H1 (cell line): Measurements from ENCODE around the gene CACNA1E. TPM values are rescaled to one million over a fixed set of nuclear protein-coding genes. Genes with fewer than 3 reads are reported as not detected.

Source experiments
- CTCF ChIA-PET: fragments of 300-600 bp; sonication (Branson Sonifier 250); formaldehyde crosslinking; loops from one replicate; lab custom pipeline; 2021; ENCODE audit not compliant: partially characterized antibody; lab: Charles Lee
- POLR2A ChIA-PET: fragments of 300-600 bp; sonication (Branson Sonifier 250); formaldehyde crosslinking; loops from one replicate; lab custom pipeline; 2021; ENCODE audit warnings: inconsistent platforms; ENCODE audit not compliant: partially characterized antibody; lab: Charles Lee
- DNase-seq, 2 experiments: peaks; one replicate each; pipeline versions ENCODE4 v3.0.0 to v3.0.0-alpha.2; 2010 to 2022; ENCODE audit warnings: low spot score in 2 of 2, low read depth in 1 of 2, mixed read lengths in 1 of 2
- FAIRE-seq: peaks from 2 replicates; lab custom pipeline; 2011; peaks lifted over from hg19 to GRCh38; lab: Jason Lieb, UNC
- H2AFZ ChIP-seq: 2 replicates; pipeline ENCODE4 v1.8.1; 2012; ENCODE audit warnings: low read length, inconsistent platforms
- H2AK5ac ChIP-seq: 2 replicates; pipeline ENCODE4 v1.6.1; 2013; ENCODE audit warnings: low read depth, low read length
- H2BK120ac ChIP-seq: replicated peaks from 2 replicates; pipeline ENCODE3; 2013; ENCODE audit warnings: low read depth, low read length, inconsistent platforms
- H2BK12ac ChIP-seq: 2 replicates; pipeline ENCODE4 v1.6.1; 2013; ENCODE audit warnings: low read depth, low read length
- H2BK15ac ChIP-seq: 2 replicates; pipeline ENCODE4 v1.6.1; 2013; ENCODE audit warnings: low read length
- H2BK20ac ChIP-seq: 2 replicates; pipeline ENCODE4 v1.6.1; 2013; ENCODE audit warnings: low read length
- H2BK5ac ChIP-seq: 2 replicates; pipeline ENCODE4 v1.6.1; 2013; ENCODE audit warnings: low read depth, low read length
- H3K14ac ChIP-seq: 2 replicates; pipeline ENCODE4 v1.6.1; 2013; ENCODE audit warnings: inconsistent platforms; ENCODE audit not compliant: insufficient read length
- H3K18ac ChIP-seq: 2 replicates; pipeline ENCODE4 v1.6.1; 2013; ENCODE audit warnings: low read length; ENCODE audit errors: extremely low read depth
- H3K23ac ChIP-seq: 2 replicates; pipeline ENCODE4 v1.6.1; 2013; ENCODE audit warnings: inconsistent platforms; ENCODE audit not compliant: insufficient read length
- H3K23me2 ChIP-seq: 2 replicates; pipeline ENCODE4 v1.6.1; 2013; ENCODE audit warnings: low read depth, low read length
- H3K27ac ChIP-seq: 2 replicates; pipeline ENCODE4 v1.6.1; 2011; ENCODE audit warnings: low read depth, low read length, inconsistent platforms
- H3K27me3 ChIP-seq, 4 experiments: replicated peaks in 1 of 4; 1 replicate in 1 of 4; 2 replicates in 3 of 4; pipeline versions ENCODE4 v1.6.1 to v1.8.1; 2011 to 2013; ENCODE audit warnings: low read length in 3 of 4, mild to moderate bottlenecking in 3 of 4, inconsistent platforms in 2 of 4, mixed read lengths in 2 of 4, moderate library complexity in 1 of 4; ENCODE audit not compliant: control insufficient read depth in 3 of 4, insufficient read depth in 3 of 4; ENCODE audit errors: extremely low read depth in 1 of 4
- H3K36me3 ChIP-seq, 4 experiments: 2 replicates each; pipeline versions ENCODE4 v1.6.1 to v1.8.1; 2011 to 2013; ENCODE audit warnings: mild to moderate bottlenecking in 4 of 4, low read length in 3 of 4, moderate library complexity in 2 of 4, control low read depth in 1 of 4, inconsistent platforms in 1 of 4; ENCODE audit not compliant: insufficient read depth in 4 of 4, control insufficient read depth in 2 of 4
- H3K4ac ChIP-seq: replicated peaks from 2 replicates; pipeline ENCODE3; 2013; ENCODE audit warnings: low read length, low read depth, mixed read lengths, inconsistent platforms; ENCODE audit not compliant: insufficient read length
- H3K4me1 ChIP-seq, 4 experiments: replicated peaks in 1 of 4; 1 replicate in 1 of 4; 2 replicates in 3 of 4; pipeline versions ENCODE4 v1.6.1 to v1.8.1; 2011 to 2013; ENCODE audit warnings: low read length in 3 of 4, inconsistent platforms in 2 of 4, mixed read lengths in 1 of 4; ENCODE audit not compliant: insufficient read depth in 4 of 4, control insufficient read depth in 3 of 4
- H3K4me2 ChIP-seq, 2 experiments: 2 replicates each; pipeline versions ENCODE4 v1.6.1 to v1.8.1; 2011 to 2013; ENCODE audit warnings: low read depth in 2 of 2, low read length in 2 of 2, control low read depth in 1 of 2, inconsistent platforms in 1 of 2, mild to moderate bottlenecking in 1 of 2; ENCODE audit not compliant: insufficient read depth in 1 of 2
- H3K4me3 ChIP-seq, 4 experiments: fragments of 200-600, 300-600 bp in 1 of 4; sonication (generic), shearing (Covaris generic), sonication (Bioruptor Twin) in 1 of 4; 2 replicates each; pipeline versions ENCODE4 v1.5.1 to v1.8.1; 2011 to 2016; ENCODE audit warnings: low read length in 4 of 4, low read depth in 3 of 4, control low read depth in 2 of 4, inconsistent platforms in 2 of 4, mild to moderate bottlenecking in 2 of 4, mixed read lengths in 1 of 4, moderate library complexity in 1 of 4; ENCODE audit not compliant: insufficient read depth in 2 of 4; ENCODE audit errors: extremely low read depth in 1 of 4
- H3K56ac ChIP-seq: replicated peaks from 2 replicates; pipeline ENCODE3; 2013; ENCODE audit warnings: low read depth, mild to moderate bottlenecking, mixed read lengths, low read length, inconsistent platforms; ENCODE audit not compliant: insufficient read length
- H3K79me1 ChIP-seq: 2 replicates; pipeline ENCODE4 v1.6.1; 2013; ENCODE audit warnings: low read depth, low read length, control low read depth
- H3K79me2 ChIP-seq, 2 experiments: 2 replicates each; pipeline versions ENCODE4 v1.6.1 to v1.8.1; 2012 to 2013; ENCODE audit warnings: low read length in 2 of 2, mild to moderate bottlenecking in 2 of 2, inconsistent platforms in 1 of 2; ENCODE audit not compliant: insufficient read depth in 2 of 2, control insufficient read depth in 1 of 2
- H3K9ac ChIP-seq, 4 experiments: replicated peaks in 1 of 4; 1 replicate in 1 of 4; 2 replicates in 3 of 4; pipeline versions ENCODE4 v1.6.1 to v1.8.1; 2011 to 2013; ENCODE audit warnings: low read depth in 3 of 4, low read length in 3 of 4, control low read depth in 2 of 4, mild to moderate bottlenecking in 2 of 4, moderate library complexity in 2 of 4, inconsistent platforms in 1 of 4; ENCODE audit errors: extremely low read depth in 1 of 4
- H3K9me3 ChIP-seq, 2 experiments: 2 replicates each; pipeline versions ENCODE4 v1.6.1 to v1.8.1; 2012 to 2013; ENCODE audit warnings: mild to moderate bottlenecking in 2 of 2, moderate library complexity in 2 of 2, control low read depth in 1 of 2, inconsistent platforms in 1 of 2, low read depth in 1 of 2, low read length in 1 of 2, mixed read lengths in 1 of 2; ENCODE audit not compliant: insufficient read depth in 2 of 2
- H4K20me1 ChIP-seq, 2 experiments: replicated peaks in 1 of 2; 2 replicates each; pipeline versions ENCODE3 to v1.8.1; 2011 to 2013; ENCODE audit warnings: inconsistent platforms in 2 of 2, low read length in 2 of 2, mild to moderate bottlenecking in 1 of 2; ENCODE audit not compliant: insufficient read depth in 2 of 2, control insufficient read depth in 1 of 2
- H4K5ac ChIP-seq: 2 replicates; pipeline ENCODE4 v1.6.1; 2013; ENCODE audit warnings: low read length, low read depth, mixed read lengths, inconsistent platforms; ENCODE audit not compliant: insufficient read length
- H4K8ac ChIP-seq: 2 replicates; pipeline ENCODE4 v1.8.0; 2013; ENCODE audit warnings: mild to moderate bottlenecking, moderate library complexity, low read length, inconsistent platforms; ENCODE audit not compliant: insufficient read depth; ENCODE audit errors: extremely low read depth
- H4K91ac ChIP-seq: replicated peaks from 2 replicates; pipeline ENCODE3; 2013; ENCODE audit warnings: low read length, mixed read lengths, inconsistent platforms; ENCODE audit not compliant: insufficient read length
- CHD1 ChIP-seq: IDR thresholded peaks from 2 replicates; pipeline ENCODE4 v1.6.1; 2012; ENCODE audit warnings: low read depth, low read length, improper control_type of control experiment
- RFX5 ChIP-seq: IDR thresholded peaks from 2 replicates; pipeline ENCODE4 v1.6.1; 2011; ENCODE audit warnings: low read depth, low read length, improper control_type of control experiment, borderline replicate concordance
- SP1 ChIP-seq: IDR thresholded peaks from 2 replicates; pipeline ENCODE4 v1.6.1; 2011; ENCODE audit warnings: low read depth, low read length
- WGBS, 2 experiments: shearing (Covaris generic) in 1 of 2; methylation state at CpG; one replicate each; pipeline versions ENCODE4 v1.1.6 to v1.1.7; 2013 to 2015; ENCODE audit warnings: low lambda C conversion rate in 2 of 2, mixed read lengths in 2 of 2, inconsistent platforms in 1 of 2, low coverage in 1 of 2, missing lambda C conversion rate in 1 of 2; ENCODE audit not compliant: insufficient replicate concordance in 2 of 2, insufficient coverage in 1 of 2, insufficient read length in 1 of 2; ENCODE audit errors: extremely low coverage in 1 of 2, missing lambda C conversion rate in 1 of 2; 5-methylcytosine and 5-hydroxymethylcytosine counted together
- polyA plus RNA-seq, 7 experiments: library from polyadenylated mRNA; depleted of rRNA in 3 of 7; stranded (reverse) in 5 of 7; unstranded in 2 of 7; fragments of >200 nt in 5 of 7; fragments of 200-250 nt in 2 of 7; gene quantifications; 1 replicate in 5 of 7; 2 replicates in 1 of 7; 4 replicates in 1 of 7; pipeline versions ENCODE4 v1.2.1 to v1.2.3, GENCODE V29; 2011 to 2013; ENCODE audit warnings: missing spikeins in 2 of 7, mixed read lengths in 2 of 7
- total RNA-seq: library from RNA; stranded (reverse); fragmentation: NEBNext Ultra II Directional; extraction: Animal tissue kit (Norgen Biotek cat#: 25700); gene quantifications from 2 replicates; pipeline ENCODE4 v1.2.1, GENCODE V29; 2021
- TF ChIP-seq, protein P1 (sequence below): IDR thresholded peaks from 2 replicates; pipeline ENCODE4 v1.6.1; 2012; ENCODE audit warnings: low read length, inconsistent platforms
- TF ChIP-seq, protein P2 (sequence below): IDR thresholded peaks from 2 replicates; pipeline ENCODE4 v1.6.1; 2012; ENCODE audit warnings: inconsistent platforms

CACNA1E gene
- total and polyA plus RNA-seq, 2 of the 8 experiments (the other 6 are each of a cell fraction or from before 2014, with no cell fraction given): 0.98 to 1.3 TPM

DNA sequence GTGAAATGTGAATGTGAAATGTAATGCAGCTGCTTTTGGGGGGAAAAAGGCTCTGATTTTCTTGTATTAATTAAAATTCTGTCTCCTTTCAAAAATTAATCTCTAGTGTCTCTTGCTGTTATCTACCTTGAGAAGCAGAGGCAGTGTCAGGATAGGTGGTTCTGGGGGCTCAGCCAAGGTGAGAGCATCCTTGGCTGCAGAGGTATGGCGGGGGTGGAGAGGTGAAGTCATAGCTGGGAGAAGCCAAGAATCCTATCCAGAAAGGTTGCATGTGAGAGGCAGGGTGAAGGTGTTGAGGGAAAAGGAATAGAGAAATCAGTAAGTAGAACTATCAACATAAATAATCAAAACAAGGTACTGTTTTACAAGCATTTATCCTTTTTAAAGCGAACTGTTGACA, 181.2 kb downstream of the CACNA1E start:
- Histone ChIP-seq H2BK12ac (no peak overlapping the region), H3K27me3 (no peaks in the 10 kb centered on the region), H3K4me3 (no peak overlapping the region), H3K23me2 (no peaks in the 10 kb centered on the region), H3K14ac (no peak overlapping the region), H4K20me1 (no peaks in the 10 kb centered on the region), H3K23ac (no peak overlapping the region), H2BK15ac (no peak overlapping the region), H2BK120ac (no peak overlapping the region), H3K4me1 (no peaks in the 10 kb centered on the region; a peak in 1 of 7 replicates), H4K5ac (no peak overlapping the region), H3K79me1 (no peaks in the 10 kb centered on the region), H3K79me2 (no peaks in the 10 kb centered on the region), H3K4me2 (no peak overlapping the region), H3K36me3 (no peaks in the 10 kb centered on the region), H3K4ac (no peak overlapping the region), H2AK5ac (no peak overlapping the region), H2BK20ac (no peak overlapping the region), H3K18ac (no peak overlapping the region), H3K56ac (no peak overlapping the region), H2AFZ (no peak overlapping the region), H3K9me3 (no peaks in the 10 kb centered on the region), H4K91ac (no peak overlapping the region), H3K27ac (no peak overlapping the region), H3K9ac (no peak overlapping the region), H4K8ac (no peak overlapping the region), H2BK5ac (no peak overlapping the region)
- DNase-seq: no peak
- no peak for FAIRE-seq
- ChIA-PET POLR2A (no interaction called here), CTCF (interaction anchor here (0.8 to 1.7 kb wide), 6 partner anchors 9 to 273 kb away, joined by 3 to 6 read pairs (median 4); no protein-coding TSS in a partner anchor)
- 89% methylated on average over 2 of the region's 2 CpGs; no CpG with 5 or more reads in 1 of the 2 experiments for WGBS, 2 experiments
- TF ChIP-seq CHD1 (no peak), RFX5 (no peak), SP1 (no peak)
- TF ChIP-seq, protein P1, sequence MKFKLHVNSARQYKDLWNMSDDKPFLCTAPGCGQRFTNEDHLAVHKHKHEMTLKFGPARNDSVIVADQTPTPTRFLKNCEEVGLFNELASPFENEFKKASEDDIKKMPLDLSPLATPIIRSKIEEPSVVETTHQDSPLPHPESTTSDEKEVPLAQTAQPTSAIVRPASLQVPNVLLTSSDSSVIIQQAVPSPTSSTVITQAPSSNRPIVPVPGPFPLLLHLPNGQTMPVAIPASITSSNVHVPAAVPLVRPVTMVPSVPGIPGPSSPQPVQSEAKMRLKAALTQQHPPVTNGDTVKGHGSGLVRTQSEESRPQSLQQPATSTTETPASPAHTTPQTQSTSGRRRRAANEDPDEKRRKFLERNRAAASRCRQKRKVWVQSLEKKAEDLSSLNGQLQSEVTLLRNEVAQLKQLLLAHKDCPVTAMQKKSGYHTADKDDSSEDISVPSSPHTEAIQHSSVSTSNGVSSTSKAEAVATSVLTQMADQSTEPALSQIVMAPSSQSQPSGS: no peak
- TF ChIP-seq, protein P2, sequence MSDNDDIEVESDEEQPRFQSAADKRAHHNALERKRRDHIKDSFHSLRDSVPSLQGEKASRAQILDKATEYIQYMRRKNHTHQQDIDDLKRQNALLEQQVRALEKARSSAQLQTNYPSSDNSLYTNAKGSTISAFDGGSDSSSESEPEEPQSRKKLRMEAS: no peak
